ENCODE data around the gene FADS3. TPM values are rescaled to one million over a fixed set of nuclear protein-coding genes. Genes with fewer than 3 reads are reported as not detected.

FADS3 gene
- total and polyA plus RNA-seq, 2 of the 13 experiments (the other 11 are each of a cell fraction or from before 2014, with no cell fraction given), result 13.4 to 23.2 TPM

DNA sequence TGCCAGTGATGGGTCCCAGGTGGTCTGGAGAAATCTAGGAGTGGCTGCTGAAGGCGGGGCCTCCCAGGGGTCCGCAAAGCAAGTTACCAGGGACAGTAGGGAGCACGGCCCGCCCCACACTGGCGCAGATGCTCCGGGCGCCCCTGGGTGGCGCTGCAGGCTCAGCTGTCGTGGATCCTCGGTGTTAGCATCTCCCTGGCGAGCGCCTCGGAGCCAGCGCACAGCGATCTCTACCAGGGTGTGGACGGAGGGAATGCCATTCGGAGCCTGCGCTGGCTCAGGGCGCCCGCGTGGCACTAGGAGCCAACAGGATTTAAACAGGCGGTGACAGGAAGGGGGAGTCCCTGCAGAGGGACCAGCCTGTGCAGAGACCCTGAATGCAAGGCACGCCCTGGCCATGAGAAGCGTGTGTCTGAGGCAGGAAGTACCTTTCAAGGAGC, 20.2 kb downstream of the FADS3 start (continued):
- TF ChIP-seq, protein P1, sequence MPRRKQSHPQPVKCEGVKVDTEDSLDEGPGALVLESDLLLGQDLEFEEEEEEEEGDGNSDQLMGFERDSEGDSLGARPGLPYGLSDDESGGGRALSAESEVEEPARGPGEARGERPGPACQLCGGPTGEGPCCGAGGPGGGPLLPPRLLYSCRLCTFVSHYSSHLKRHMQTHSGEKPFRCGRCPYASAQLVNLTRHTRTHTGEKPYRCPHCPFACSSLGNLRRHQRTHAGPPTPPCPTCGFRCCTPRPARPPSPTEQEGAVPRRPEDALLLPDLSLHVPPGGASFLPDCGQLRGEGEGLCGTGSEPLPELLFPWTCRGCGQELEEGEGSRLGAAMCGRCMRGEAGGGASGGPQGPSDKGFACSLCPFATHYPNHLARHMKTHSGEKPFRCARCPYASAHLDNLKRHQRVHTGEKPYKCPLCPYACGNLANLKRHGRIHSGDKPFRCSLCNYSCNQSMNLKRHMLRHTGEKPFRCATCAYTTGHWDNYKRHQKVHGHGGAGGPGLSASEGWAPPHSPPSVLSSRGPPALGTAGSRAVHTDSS (CRISPR knock-in tag; conservative IDR thresholded peaks at IDR 0.05), result 0 out of 2 replicates have a peak, but pooled peaks have one; percentile 71
- TF ChIP-seq SMAD1 (CRISPR knock-in tag; IDR thresholded peaks at IDR 0.05; ENCODE audit: borderline replicate concordance, low read depth) (peak; percentile 23; the same call in 1 of the 2 replicates), ZNF772 (CRISPR knock-in tag; IDR thresholded peaks at IDR 0.05) (0 out of 2 replicates have a peak, but pooled peaks have one; percentile 52), ZNF768 (CRISPR knock-in tag; IDR thresholded peaks at IDR 0.05) (peak; percentile 60; the same call in 1 of the 2 replicates), STAG1 (CRISPR knock-in tag; IDR thresholded peaks at IDR 0.05) (peak; percentile 97), SP1 (IDR thresholded peaks at IDR 0.05) (no peak), SP1 (CRISPR knock-in tag; IDR thresholded peaks at IDR 0.05) (0 out of 2 replicates have a peak, but pooled peaks have one; percentile 33), ZNF619 (CRISPR knock-in tag; IDR thresholded peaks at IDR 0.05) (0 out of 2 replicates have a peak, but pooled peaks have one; percentile 57), ZNF605 (CRISPR knock-in tag; IDR thresholded peaks at IDR 0.05) (peak; percentile 80), RAD21 (CRISPR knock-in tag; IDR thresholded peaks at IDR 0.05) (peak; percentile 96), MEIS2 (CRISPR knock-in tag; IDR thresholded peaks at IDR 0.05) (0 out of 2 replicates have a peak, but pooled peaks have one; percentile 36)
- TF ChIP-seq, protein P2, sequence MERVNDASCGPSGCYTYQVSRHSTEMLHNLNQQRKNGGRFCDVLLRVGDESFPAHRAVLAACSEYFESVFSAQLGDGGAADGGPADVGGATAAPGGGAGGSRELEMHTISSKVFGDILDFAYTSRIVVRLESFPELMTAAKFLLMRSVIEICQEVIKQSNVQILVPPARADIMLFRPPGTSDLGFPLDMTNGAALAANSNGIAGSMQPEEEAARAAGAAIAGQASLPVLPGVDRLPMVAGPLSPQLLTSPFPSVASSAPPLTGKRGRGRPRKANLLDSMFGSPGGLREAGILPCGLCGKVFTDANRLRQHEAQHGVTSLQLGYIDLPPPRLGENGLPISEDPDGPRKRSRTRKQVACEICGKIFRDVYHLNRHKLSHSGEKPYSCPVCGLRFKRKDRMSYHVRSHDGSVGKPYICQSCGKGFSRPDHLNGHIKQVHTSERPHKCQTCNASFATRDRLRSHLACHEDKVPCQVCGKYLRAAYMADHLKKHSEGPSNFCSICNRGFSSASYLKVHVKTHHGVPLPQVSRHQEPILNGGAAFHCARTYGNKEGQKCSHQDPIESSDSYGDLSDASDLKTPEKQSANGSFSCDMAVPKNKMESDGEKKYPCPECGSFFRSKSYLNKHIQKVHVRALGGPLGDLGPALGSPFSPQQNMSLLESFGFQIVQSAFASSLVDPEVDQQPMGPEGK (CRISPR knock-in tag; IDR thresholded peaks at IDR 0.05), result peak; percentile 50
- TF ChIP-seq, protein P3, sequence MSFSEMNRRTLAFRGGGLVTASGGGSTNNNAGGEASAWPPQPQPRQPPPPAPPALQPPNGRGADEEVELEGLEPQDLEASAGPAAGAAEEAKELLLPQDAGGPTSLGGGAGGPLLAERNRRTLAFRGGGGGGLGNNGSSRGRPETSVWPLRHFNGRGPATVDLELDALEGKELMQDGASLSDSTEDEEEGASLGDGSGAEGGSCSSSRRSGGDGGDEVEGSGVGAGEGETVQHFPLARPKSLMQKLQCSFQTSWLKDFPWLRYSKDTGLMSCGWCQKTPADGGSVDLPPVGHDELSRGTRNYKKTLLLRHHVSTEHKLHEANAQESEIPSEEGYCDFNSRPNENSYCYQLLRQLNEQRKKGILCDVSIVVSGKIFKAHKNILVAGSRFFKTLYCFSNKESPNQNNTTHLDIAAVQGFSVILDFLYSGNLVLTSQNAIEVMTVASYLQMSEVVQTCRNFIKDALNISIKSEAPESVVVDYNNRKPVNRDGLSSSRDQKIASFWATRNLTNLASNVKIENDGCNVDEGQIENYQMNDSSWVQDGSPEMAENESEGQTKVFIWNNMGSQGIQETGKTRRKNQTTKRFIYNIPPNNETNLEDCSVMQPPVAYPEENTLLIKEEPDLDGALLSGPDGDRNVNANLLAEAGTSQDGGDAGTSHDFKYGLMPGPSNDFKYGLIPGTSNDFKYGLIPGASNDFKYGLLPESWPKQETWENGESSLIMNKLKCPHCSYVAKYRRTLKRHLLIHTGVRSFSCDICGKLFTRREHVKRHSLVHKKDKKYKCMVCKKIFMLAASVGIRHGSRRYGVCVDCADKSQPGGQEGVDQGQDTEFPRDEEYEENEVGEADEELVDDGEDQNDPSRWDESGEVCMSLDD (CRISPR knock-in tag; IDR thresholded peaks at IDR 0.05; ENCODE audit: borderline replicate concordance), result no peak
- TF ChIP-seq, protein P4, sequence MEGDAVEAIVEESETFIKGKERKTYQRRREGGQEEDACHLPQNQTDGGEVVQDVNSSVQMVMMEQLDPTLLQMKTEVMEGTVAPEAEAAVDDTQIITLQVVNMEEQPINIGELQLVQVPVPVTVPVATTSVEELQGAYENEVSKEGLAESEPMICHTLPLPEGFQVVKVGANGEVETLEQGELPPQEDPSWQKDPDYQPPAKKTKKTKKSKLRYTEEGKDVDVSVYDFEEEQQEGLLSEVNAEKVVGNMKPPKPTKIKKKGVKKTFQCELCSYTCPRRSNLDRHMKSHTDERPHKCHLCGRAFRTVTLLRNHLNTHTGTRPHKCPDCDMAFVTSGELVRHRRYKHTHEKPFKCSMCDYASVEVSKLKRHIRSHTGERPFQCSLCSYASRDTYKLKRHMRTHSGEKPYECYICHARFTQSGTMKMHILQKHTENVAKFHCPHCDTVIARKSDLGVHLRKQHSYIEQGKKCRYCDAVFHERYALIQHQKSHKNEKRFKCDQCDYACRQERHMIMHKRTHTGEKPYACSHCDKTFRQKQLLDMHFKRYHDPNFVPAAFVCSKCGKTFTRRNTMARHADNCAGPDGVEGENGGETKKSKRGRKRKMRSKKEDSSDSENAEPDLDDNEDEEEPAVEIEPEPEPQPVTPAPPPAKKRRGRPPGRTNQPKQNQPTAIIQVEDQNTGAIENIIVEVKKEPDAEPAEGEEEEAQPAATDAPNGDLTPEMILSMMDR (CRISPR knock-in tag; IDR thresholded peaks at IDR 0.05), result peak; percentile 98
- TF ChIP-seq, protein P5, sequence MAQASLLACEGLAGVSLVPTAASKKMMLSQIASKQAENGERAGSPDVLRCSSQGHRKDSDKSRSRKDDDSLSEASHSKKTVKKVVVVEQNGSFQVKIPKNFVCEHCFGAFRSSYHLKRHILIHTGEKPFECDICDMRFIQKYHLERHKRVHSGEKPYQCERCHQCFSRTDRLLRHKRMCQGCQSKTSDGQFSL (CRISPR knock-in tag; IDR thresholded peaks at IDR 0.05), result no peak
- TF ChIP-seq, protein P6, sequence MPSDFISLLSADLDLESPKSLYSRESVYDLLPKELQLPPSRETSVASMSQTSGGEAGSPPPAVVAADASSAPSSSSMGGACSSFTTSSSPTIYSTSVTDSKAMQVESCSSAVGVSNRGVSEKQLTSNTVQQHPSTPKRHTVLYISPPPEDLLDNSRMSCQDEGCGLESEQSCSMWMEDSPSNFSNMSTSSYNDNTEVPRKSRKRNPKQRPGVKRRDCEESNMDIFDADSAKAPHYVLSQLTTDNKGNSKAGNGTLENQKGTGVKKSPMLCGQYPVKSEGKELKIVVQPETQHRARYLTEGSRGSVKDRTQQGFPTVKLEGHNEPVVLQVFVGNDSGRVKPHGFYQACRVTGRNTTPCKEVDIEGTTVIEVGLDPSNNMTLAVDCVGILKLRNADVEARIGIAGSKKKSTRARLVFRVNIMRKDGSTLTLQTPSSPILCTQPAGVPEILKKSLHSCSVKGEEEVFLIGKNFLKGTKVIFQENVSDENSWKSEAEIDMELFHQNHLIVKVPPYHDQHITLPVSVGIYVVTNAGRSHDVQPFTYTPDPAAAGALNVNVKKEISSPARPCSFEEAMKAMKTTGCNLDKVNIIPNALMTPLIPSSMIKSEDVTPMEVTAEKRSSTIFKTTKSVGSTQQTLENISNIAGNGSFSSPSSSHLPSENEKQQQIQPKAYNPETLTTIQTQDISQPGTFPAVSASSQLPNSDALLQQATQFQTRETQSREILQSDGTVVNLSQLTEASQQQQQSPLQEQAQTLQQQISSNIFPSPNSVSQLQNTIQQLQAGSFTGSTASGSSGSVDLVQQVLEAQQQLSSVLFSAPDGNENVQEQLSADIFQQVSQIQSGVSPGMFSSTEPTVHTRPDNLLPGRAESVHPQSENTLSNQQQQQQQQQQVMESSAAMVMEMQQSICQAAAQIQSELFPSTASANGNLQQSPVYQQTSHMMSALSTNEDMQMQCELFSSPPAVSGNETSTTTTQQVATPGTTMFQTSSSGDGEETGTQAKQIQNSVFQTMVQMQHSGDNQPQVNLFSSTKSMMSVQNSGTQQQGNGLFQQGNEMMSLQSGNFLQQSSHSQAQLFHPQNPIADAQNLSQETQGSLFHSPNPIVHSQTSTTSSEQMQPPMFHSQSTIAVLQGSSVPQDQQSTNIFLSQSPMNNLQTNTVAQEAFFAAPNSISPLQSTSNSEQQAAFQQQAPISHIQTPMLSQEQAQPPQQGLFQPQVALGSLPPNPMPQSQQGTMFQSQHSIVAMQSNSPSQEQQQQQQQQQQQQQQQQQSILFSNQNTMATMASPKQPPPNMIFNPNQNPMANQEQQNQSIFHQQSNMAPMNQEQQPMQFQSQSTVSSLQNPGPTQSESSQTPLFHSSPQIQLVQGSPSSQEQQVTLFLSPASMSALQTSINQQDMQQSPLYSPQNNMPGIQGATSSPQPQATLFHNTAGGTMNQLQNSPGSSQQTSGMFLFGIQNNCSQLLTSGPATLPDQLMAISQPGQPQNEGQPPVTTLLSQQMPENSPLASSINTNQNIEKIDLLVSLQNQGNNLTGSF (CRISPR knock-in tag; IDR thresholded peaks at IDR 0.05), result no peak
